Measurements from ENCODE around the gene LAMA2. TPM values are rescaled to one million over a fixed set of nuclear protein-coding genes. Genes with fewer than 3 reads are reported as not detected.

The LAMA2 gene
- polyA plus RNA-seq, 1 of the 3 experiments (the other 2 are of a cell fraction): 0.92 TPM

- Histone ChIP-seq H3K27ac (ENCODE audit: low read depth in 2 of 2, low read length in 1 of 2) (no peak overlapping the region), H3K9ac (no peak overlapping the region), H3F3A (replicated peaks; ENCODE audit: insufficient read depth) (peaks cover 3% of the 10 kb centered on the region), H3K27me3 (ENCODE audit: insufficient read depth) (peaks cover 7% of the 10 kb centered on the region; the same call in 1 of the 2 replicates), H3K9me2 (no peaks in the 10 kb centered on the region), H3K36me3 (replicated peaks in 1 of 2; ENCODE audit: control insufficient read depth in 1 of 2, insufficient read depth in 2 of 2, low read length in 1 of 2) (no peaks in the 10 kb centered on the region), H3K4me2 (no peak overlapping the region), H4K20me1 (ENCODE audit: insufficient read depth) (no peaks in the 10 kb centered on the region), H3K4me1 (ENCODE audit: control insufficient read depth in 1 of 2, insufficient read depth in 2 of 2, low read depth in 1 of 2, low read length in 1 of 2) (no peaks in the 10 kb centered on the region), H3K4me3 (ENCODE audit: low read depth in 2 of 2, low read length in 1 of 2) (no peak overlapping the region), H2AFZ (ENCODE audit: low read depth) (no peak overlapping the region), H3K79me2 (ENCODE audit: insufficient read depth) (no peaks in the 10 kb centered on the region), H3K9me3 (no peaks in the 10 kb centered on the region)
- WGBS (ENCODE audit: low lambda C conversion rate): 27% methylated on average over 4 of the region's 4 CpGs
- CTCF ChIA-PET: no interaction called here
- no peak for DNase-seq
- POLR2A ChIA-PET: no interaction called here
- TF ChIP-seq MAX (IDR thresholded peaks at IDR 0.05; ENCODE audit: low read depth) (no peak), USF2 (IDR thresholded peaks at IDR 0.05; ENCODE audit: borderline replicate concordance, low read depth, low read length) (no peak), RAD21 (IDR thresholded peaks at IDR 0.05; ENCODE audit: low read length) (no peak), ELF1 (IDR thresholded peaks at IDR 0.05) (no peak), CTCF (IDR thresholded peaks at IDR 0.05) (no peak), NRF1 (IDR thresholded peaks at IDR 0.05; ENCODE audit: low read depth, low read length) (no peak)
Observed at GRCh38 chr6:129340983-129341382, 458.0 kb downstream of the LAMA2 start.

- Histone ChIP-seq H3K27me3 (ENCODE audit: insufficient read depth) (peaks cover 7% of the 10 kb centered on the region; the same call in 1 of the 2 replicates), H3K27ac (ENCODE audit: low read depth in 2 of 2, low read length in 1 of 2) (no peak overlapping the region), H3K9ac (no peak overlapping the region), H3K36me3 (replicated peaks in 1 of 2; ENCODE audit: control insufficient read depth in 1 of 2, insufficient read depth in 2 of 2, low read length in 1 of 2) (no peaks in the 10 kb centered on the region), H3K9me3 (no peaks in the 10 kb centered on the region), H4K20me1 (ENCODE audit: insufficient read depth) (no peaks in the 10 kb centered on the region), H3K4me2 (no peak overlapping the region), H3K4me3 (ENCODE audit: low read depth in 2 of 2, low read length in 1 of 2) (no peak overlapping the region), H3K79me2 (ENCODE audit: insufficient read depth) (no peaks in the 10 kb centered on the region), H3K4me1 (ENCODE audit: control insufficient read depth in 1 of 2, insufficient read depth in 2 of 2, low read depth in 1 of 2, low read length in 1 of 2) (no peaks in the 10 kb centered on the region), H2AFZ (ENCODE audit: low read depth) (no peak overlapping the region), H3F3A (replicated peaks; ENCODE audit: insufficient read depth) (peaks cover 3% of the 10 kb centered on the region), H3K9me2 (no peaks in the 10 kb centered on the region)
- no peak for DNase-seq
- ChIA-PET CTCF (no interaction called here), POLR2A (no interaction called here)
- no peak for TF ChIP-seq EZH2phosphoT487 (IDR thresholded peaks at IDR 0.05; ENCODE audit: borderline replicate concordance, low read depth)
- TF ChIP-seq CTCF (IDR thresholded peaks at IDR 0.05): no peak
- no peak for TF ChIP-seq RAD21 (IDR thresholded peaks at IDR 0.05; ENCODE audit: low read length)
- WGBS (ENCODE audit: low lambda C conversion rate): 8% methylated on average over 2 of the region's 2 CpGs
Observed at GRCh38 chr6:129342243-129342642, 459.3 kb downstream of the LAMA2 start.

Measured in SK-N-SH (cell line).